ENCODE measurements around the gene CD44.

CD44 gene

DNA sequence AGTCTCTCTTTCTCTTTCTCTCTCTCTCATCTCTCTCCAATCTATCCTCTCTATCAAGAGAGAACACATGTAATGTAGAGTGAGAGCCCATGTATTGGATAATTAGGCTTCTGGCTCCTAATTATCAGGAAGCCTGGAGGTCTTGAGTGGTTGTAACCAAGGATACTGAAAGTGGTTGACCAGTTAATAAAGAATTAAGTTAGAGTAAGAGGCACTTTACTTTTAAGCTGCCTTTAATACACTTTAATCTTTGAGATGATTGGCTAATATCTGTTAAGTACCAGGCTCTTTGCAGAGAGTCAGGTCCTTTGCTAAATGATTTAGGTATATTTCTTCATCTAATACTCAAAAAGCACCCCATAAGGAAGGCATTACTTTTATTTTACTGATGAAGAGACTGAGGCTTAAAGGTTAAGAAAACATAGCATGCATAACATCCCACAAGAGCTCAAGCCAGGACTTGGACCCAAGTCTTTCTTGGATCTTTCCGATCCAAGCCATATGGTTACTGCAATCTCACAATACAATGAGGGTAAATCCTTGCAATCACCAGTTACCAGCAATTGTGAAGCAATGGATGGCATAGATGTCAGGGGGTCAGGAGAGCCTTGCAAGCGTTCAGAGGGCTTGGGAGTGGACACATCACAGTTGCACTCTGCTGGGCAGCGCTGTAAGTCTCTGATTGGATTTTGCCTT is 22.1 kb downstream of the CD44 start:
- H3K36me3 ChIP-seq (ENCODE audit: insufficient read depth, low read length), result no peaks in the 10 kb centered on the region
- H3K4me3 ChIP-seq (ENCODE audit: low read depth, low read length, poor library complexity, severe bottlenecking), result no peak overlapping the region
- no peak overlapping the region for H2AFZ ChIP-seq (ENCODE audit: low read length)
- H3K79me2 ChIP-seq (ENCODE audit: insufficient read depth, low read length), result no peaks in the 10 kb centered on the region
- TF ChIP-seq EZH2 (IDR thresholded peaks at IDR 0.05; ENCODE audit: borderline replicate concordance, low read length), result no peak
- H4K20me1 ChIP-seq (ENCODE audit: insufficient read depth, low read length), result no peaks in the 10 kb centered on the region
- H3K9me3 ChIP-seq (ENCODE audit: low read length), result no peaks in the 10 kb centered on the region
- no peaks in the 10 kb centered on the region for H3F3A ChIP-seq (ENCODE audit: insufficient read depth, low read length)
- H3K4me2 ChIP-seq (ENCODE audit: low read length), result no peak overlapping the region
- no peak overlapping the region for H3K9ac ChIP-seq (ENCODE audit: low read length)
- H3K27ac ChIP-seq (ENCODE audit: low read depth, low read length, poor library complexity, severe bottlenecking), result no peak overlapping the region
- no peaks in the 10 kb centered on the region for H3K4me1 ChIP-seq (ENCODE audit: insufficient read depth, low read length, severe bottlenecking)
- no peaks in the 10 kb centered on the region for H3K27me3 ChIP-seq (ENCODE audit: insufficient read depth, low read length)
- no peaks in the 10 kb centered on the region for H3K9me2 ChIP-seq (ENCODE audit: low read depth, low read length)

DNA sequence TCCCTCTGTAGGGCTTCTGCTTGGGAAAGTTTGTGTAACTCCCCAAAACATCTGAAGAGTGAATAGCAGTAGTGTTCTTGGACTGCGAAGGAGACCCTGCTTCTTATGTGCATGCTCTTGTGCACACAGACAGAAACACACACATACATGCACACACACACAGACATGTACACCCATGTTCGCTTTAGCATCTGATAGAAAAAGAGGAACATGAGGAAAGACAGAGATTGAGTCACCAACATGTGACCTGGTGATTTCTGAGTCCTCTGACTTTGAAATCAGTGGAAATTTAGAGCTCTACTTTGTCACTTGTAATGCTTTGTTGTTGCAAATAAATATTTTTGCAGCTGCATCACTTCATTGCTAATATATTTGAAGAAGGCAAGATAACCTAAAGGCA is 23.8 kb downstream of the CD44 start:
- no peaks in the 10 kb centered on the region for H3K9me2 ChIP-seq (ENCODE audit: low read depth, low read length)
- H3K27ac ChIP-seq (ENCODE audit: low read depth, low read length, poor library complexity, severe bottlenecking), result no peak overlapping the region
- H4K20me1 ChIP-seq (ENCODE audit: insufficient read depth, low read length), result no peaks in the 10 kb centered on the region
- H3K9me3 ChIP-seq (ENCODE audit: low read length), result no peaks in the 10 kb centered on the region
- no peak overlapping the region for H2AFZ ChIP-seq (ENCODE audit: low read length)
- H3K4me2 ChIP-seq (ENCODE audit: low read length), result no peak overlapping the region
- no peaks in the 10 kb centered on the region for H3K36me3 ChIP-seq (ENCODE audit: insufficient read depth, low read length)
- H3K27me3 ChIP-seq (ENCODE audit: insufficient read depth, low read length), result no peaks in the 10 kb centered on the region
- no peaks in the 10 kb centered on the region for H3K4me1 ChIP-seq (ENCODE audit: insufficient read depth, low read length, severe bottlenecking)
- H3K4me3 ChIP-seq (ENCODE audit: low read depth, low read length, poor library complexity, severe bottlenecking), result no peak overlapping the region
- H3K9ac ChIP-seq (ENCODE audit: low read length), result no peak overlapping the region
- TF ChIP-seq EZH2 (IDR thresholded peaks at IDR 0.05; ENCODE audit: borderline replicate concordance, low read length), result no peak
- TF ChIP-seq, protein P1, sequence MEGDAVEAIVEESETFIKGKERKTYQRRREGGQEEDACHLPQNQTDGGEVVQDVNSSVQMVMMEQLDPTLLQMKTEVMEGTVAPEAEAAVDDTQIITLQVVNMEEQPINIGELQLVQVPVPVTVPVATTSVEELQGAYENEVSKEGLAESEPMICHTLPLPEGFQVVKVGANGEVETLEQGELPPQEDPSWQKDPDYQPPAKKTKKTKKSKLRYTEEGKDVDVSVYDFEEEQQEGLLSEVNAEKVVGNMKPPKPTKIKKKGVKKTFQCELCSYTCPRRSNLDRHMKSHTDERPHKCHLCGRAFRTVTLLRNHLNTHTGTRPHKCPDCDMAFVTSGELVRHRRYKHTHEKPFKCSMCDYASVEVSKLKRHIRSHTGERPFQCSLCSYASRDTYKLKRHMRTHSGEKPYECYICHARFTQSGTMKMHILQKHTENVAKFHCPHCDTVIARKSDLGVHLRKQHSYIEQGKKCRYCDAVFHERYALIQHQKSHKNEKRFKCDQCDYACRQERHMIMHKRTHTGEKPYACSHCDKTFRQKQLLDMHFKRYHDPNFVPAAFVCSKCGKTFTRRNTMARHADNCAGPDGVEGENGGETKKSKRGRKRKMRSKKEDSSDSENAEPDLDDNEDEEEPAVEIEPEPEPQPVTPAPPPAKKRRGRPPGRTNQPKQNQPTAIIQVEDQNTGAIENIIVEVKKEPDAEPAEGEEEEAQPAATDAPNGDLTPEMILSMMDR (IDR thresholded peaks at IDR 0.05; ENCODE audit: low read length), result no peak
- no peaks in the 10 kb centered on the region for H3F3A ChIP-seq (ENCODE audit: insufficient read depth, low read length)
- H3K79me2 ChIP-seq (ENCODE audit: insufficient read depth, low read length), result no peaks in the 10 kb centered on the region

DNA sequence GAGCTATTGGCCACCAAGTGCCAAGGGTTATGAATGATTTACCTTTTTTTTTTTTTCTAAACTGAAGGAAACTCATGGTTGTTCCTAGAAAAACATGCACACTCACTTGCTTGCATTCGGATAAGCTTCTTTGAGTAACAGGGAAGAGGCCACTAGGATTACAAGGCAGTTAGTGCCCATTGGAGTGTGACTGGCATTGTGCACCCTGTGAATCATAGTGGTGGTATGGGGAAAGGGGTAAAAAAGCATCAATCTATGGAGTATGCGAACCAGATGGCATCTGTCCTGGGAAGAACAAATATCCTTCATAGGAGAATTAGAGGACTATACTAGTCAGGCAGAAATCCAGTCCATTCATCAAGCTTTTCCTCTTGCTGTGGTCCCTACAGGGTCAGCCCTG is 24.2 kb downstream of the CD44 start:
- H3K79me2 ChIP-seq (ENCODE audit: insufficient read depth, low read length), result no peaks in the 10 kb centered on the region
- H3K4me3 ChIP-seq (ENCODE audit: low read depth, low read length, poor library complexity, severe bottlenecking), result no peak overlapping the region
- H2AFZ ChIP-seq (ENCODE audit: low read length), result no peak overlapping the region
- no peaks in the 10 kb centered on the region for H3K9me2 ChIP-seq (ENCODE audit: low read depth, low read length)
- no peak for TF ChIP-seq EZH2 (IDR thresholded peaks at IDR 0.05; ENCODE audit: borderline replicate concordance, low read length)
- TF ChIP-seq, protein P1 (IDR thresholded peaks at IDR 0.05; ENCODE audit: low read length), result no peak
- H3F3A ChIP-seq (ENCODE audit: insufficient read depth, low read length), result no peaks in the 10 kb centered on the region
- no peak overlapping the region for H3K27ac ChIP-seq (ENCODE audit: low read depth, low read length, poor library complexity, severe bottlenecking)
- no peaks in the 10 kb centered on the region for H3K36me3 ChIP-seq (ENCODE audit: insufficient read depth, low read length)
- H3K4me2 ChIP-seq (ENCODE audit: low read length), result no peak overlapping the region
- no peaks in the 10 kb centered on the region for H3K9me3 ChIP-seq (ENCODE audit: low read length)
- H4K20me1 ChIP-seq (ENCODE audit: insufficient read depth, low read length), result no peaks in the 10 kb centered on the region
- H3K4me1 ChIP-seq (ENCODE audit: insufficient read depth, low read length, severe bottlenecking), result no peaks in the 10 kb centered on the region
- H3K9ac ChIP-seq (ENCODE audit: low read length), result no peak overlapping the region
- H3K27me3 ChIP-seq (ENCODE audit: insufficient read depth, low read length), result no peaks in the 10 kb centered on the region
